ENCODE results near the gene BBS4.
"Not testable (repeated sequence)": the region's sequence is repeated elsewhere in the genome, so short reads cannot be mapped to it uniquely, and the experiment has no call there.

The BBS4 gene

DNA sequence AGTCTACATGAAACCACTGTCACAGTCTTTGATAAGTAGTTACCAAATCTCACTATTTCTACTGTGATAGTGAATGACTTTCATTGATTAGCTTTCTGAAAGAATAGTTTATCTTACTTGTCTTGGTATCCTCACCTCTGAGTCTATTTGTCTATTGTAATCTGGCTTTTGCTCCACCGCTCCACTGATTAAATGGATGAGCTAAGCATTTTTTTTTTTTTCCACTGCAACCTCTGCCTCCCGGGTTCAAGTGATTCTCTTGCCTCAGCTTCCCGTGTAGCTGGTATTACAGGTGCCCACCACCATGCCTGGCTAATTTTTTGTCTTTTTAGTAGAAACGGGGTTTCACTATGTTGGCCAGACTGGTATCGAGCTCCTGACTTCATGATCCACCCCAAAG is 12.9 kb downstream of the BBS4 start:
- DNase-seq (ENCODE audit: low read depth): no peak

DNA sequence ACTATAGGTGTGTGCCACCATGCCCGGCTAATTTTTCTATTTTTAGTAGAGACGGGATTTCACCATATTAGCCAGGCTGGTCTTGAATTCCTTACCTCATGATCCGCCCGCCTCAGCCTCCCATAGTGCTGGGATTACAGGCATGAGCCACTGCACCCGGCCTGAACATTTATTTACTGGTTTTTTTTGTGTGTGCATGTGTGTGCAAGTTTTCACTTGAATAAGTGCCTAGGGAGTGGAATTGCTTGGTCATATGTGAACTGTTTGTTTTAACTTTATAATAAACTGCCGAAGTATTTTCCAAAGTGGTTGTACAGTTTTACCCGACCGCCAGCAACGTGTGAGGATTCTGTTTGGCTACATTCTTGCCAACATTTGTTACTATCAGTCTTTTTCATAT is 14.1 kb downstream of the BBS4 start:
- no peak for DNase-seq (ENCODE audit: low read depth)

DNA sequence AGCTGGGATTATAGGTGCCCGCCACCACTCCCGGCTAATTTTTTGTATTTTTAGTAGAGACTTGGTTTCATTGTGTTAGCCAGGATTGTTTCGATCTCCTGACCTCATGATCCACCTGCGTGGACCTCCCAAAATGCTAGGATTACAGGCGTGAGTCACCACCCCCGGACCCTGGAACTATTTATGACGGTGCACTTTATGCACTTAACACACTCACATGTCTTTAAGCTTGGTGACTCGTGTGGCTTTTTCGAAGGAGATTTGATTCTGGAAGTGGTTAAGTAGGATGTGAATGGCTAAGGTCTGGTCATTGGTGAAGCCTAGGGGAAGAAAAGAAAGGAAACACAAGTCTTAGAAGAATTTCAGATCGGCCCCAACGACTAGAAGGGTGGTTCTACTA is 20.3 kb downstream of the BBS4 start:
- DNase-seq (ENCODE audit: low read depth): no peak

DNA sequence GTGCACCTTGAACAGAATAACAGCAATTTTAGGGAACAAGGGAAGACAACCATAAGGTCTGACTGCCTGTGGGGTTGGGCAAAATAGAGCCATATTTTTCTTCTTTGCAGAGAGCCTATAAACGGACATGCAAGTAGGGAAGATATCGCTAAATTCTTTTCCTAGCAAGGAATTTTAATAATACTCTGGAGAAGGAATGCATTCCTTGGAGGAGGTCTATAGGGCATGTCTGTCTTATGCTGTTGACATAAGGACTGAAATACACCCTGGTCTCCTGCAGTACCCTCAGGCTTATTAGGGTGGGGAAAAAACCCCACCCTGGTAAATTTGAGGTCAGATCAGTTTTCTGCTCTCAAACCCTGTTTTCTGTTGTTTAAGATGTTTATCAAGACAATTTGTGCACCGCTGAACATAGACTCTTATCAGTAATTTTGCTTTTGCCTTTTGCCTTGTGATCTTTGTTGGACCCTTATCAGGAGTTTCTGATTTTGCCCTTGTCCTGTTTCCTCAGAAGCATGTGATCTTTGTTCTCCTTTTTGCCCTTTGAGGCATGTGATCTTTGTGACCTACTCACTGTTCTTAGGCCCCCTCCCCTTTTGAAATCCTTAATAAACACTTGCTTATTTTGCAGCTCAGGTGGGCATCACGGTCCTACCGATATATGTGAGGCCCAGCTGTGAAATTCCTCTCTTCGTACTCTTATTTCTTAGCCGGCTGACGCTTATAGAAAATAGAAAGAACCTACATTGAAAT is 22.7 kb downstream of the BBS4 start:
- DNase-seq (ENCODE audit: low read depth): not testable (repeated sequence)

DNA sequence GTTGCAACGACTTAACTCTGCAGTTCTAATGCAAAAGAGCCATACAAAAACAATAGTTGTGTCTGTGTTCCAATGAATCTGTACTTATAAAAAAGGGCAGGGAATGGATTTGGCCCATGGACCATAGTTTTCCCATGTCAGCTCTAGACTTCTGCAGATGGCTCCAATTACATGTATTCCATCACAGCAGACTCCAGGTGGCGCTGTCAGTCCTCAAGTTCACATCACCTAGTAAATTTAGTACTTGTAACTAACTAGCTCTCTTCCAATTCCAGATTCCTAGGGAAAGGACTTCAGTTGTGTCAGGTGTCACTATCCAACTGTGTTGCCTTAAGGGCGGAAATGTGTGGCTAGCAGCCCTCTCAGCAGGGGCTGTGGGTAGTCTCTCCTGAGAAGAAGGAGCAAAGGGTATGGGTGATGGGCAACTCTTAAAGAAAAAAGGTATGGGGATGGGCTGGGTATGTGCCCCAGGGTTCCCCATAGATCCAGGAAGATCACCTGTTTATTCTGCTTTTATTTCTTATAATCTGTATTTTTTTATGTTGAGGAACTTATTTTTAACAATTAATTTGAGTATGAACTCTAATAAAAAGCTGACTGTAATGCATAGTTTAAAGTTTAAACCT is 36.2 kb downstream of the BBS4 start:
- peak; percentile 44 for DNase-seq (ENCODE audit: low read depth)

DNA sequence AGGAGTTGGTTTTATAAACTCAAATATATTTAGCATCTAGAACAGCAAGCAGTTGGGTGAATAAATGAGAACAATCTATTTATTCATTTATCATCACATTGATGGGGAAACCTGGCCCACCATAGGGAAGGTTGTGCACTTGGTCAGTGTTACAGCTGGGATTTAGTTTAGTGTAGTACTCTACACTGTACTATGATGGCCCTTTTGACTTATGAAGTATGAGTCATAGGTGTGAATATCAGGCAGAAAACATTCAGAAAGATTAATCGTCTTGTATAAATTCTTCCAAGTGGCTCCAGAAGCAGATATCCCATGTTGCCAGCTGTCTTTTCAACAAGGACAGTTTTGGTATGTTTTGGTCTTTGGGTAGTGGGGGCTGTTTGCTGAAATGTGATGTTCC is 38.0 kb downstream of the BBS4 start:
- no peak for DNase-seq (ENCODE audit: low read depth)

DNA sequence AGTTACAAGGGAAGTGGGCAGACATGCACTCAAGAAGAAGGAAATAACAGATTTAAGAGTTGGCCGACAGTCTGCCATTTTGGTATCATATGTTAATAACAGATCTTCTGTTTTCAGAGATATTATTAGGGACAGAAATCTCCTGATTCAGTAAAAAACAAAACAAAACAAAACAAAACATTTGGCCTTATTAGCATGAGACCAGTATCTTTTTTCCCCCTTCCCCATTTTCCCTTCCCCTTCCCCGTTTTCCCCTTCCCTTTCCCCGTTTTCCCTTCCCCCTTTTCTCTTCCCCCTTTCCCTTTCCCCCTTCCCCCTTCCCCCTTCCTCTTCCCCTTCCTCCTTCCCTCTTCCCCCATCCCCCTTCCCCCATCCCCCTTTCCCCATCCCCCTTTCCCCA is 39.4 kb downstream of the BBS4 start:
- no peak for DNase-seq (ENCODE audit: low read depth)

DNA sequence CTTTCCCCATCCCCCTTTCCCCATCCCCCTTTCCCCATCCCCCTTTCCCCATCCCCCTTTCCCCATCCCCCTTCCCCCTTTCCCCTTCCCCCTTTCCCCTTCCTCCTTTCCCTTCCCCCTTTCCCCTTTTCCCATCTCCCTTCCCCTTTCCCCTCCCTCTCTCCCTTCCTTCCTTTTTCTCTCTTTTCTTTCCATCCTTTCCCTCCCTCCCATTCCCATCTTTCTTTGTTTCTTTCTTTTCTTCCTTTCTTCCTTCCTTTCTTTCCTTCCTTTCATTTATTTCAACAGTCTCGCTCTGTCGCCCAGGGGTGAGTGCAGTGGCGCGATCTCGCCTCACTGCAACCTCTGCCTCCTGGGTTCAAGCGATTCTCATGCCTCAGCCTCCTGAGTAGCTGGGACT is 39.8 kb downstream of the BBS4 start:
- DNase-seq (ENCODE audit: low read depth): not testable (repeated sequence)

DNA sequence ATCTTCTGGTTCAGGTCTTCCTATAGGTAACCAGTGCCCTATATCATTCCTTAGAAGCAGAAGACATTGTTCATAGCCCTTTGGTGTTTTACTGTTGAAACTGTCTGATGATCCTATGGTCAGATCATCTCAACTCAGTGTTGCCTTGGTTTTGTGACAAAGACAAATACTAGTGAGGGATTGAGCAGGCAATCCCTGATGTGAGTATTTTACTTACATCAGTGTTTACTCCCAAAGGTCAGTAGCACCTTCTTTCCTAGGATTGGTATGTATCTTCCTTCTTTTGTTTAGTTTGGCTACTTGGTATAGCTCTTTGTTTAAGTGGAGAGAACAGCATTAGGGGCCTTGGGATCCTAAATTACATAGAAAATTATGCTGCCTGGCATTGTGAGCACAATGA is 41.1 kb downstream of the BBS4 start:
- DNase-seq (ENCODE audit: low read depth): no peak

DNA sequence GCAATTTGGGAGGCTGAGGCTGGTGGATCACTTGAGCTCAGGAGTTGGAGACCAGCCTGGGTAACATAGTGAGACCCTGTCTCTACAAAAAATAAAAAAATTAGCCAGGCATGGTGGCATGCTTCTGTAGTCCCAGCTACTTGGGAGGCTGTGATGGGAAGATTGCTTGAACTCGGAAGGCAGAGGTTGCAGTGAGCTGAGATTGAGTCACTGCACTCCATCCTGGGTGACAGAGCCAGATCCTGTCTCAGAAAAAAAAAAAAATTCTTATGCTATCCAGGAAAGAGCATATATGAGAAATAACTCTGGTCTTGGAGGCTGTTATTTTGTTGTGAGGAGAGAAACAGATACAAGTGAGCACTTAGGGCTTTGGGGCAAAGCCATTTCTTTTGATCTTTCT is 42.2 kb downstream of the BBS4 start:
- not testable (repeated sequence) for DNase-seq (ENCODE audit: low read depth)

DNA sequence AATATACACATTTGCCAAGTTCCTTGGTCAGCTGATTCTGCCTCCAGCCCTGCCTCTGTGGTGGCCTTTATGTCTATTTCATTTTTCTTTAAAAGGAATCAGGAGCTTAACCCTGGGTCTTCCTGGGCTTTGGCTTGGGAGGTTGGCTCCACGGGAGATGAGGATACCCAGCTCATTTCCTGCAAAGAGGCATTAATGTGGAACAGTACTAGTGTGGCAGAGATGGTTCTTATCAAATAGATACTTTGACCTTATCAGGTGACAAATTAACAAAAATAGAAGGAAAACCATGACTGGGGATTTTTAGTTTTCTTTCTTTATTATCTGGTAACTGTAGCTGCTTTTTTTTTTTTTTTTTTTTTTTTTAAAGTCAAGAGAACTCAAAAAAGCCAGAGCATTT is 42.8 kb downstream of the BBS4 start:
- no peak for DNase-seq (ENCODE audit: low read depth)

DNA sequence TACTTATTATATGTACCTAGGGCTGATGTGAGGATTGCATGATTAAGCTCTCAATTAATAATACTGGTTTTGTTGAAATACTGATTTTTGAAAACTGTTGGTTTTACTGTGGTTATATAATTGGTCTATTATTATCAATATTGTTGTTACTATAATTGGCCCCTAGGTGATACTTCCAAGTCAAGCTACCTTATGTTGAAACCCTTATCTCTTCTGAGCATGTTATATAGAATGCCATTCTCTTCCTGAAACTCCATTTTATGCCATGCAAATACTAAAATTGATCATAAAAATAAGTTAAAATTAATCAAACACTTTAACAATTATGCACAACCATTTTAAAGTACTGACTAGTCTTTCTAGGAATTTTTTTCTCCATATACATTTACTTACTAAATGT is 46.1 kb downstream of the BBS4 start:
- DNase-seq (ENCODE audit: low read depth): no peak

DNA sequence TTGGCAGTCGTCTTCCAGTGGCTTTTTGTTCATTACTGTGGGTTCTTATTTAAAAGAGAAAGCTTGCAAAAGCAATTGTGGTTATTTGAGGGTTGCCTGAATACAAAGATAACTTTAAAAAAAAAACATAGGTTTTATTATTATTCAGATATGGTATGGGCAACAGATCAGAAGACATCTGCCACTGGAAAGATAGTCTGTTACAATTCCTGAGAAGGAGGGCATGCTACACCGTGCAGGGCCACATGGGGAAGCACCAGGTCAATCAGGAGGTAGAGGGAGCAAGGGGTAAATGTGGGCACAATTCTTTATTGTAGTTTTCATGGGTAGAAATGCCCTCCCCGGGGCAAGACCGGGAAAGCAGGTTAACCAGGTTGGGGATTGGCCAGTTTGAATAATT is 46.5 kb downstream of the BBS4 start:
- no peak for DNase-seq (ENCODE audit: low read depth)

DNA sequence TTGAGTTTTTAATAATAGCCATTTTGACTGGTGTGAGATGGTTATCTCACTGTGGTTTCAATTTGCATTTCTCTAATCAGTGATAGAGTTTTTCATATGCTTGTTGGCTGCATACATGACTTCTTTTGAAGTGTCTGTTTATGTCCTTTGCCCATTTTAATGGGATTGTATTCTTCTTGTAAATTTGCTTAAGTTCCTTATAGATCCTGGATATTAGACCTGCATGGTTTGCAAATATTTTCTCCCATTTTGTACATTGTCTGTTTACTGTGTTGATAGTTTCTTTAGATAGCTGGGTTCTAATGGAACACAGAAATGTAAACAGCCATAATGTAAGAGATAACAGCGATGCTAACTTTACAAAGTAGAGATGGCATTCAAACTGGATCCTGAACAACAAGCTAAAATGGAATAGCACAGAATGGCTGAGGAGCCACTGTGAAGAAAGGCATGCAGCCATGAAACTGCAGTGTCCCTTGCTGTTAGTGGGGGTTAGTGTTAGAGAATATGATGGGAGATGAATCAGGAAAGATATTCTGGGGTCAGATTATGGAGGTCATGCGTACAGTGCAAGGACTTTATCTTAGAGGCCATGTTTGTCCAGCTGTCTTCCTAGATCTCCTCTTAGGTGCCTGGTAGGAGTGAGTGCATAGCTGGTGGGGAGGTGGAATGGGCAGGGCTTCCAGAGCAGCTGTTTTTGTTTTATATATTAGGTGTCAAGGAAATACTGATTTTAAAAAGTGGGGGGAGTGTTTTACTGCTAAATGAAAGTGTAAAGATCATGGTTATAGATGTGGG is 48.1 kb downstream of the BBS4 start:
- DNase-seq (ENCODE audit: low read depth): no peak

DNA sequence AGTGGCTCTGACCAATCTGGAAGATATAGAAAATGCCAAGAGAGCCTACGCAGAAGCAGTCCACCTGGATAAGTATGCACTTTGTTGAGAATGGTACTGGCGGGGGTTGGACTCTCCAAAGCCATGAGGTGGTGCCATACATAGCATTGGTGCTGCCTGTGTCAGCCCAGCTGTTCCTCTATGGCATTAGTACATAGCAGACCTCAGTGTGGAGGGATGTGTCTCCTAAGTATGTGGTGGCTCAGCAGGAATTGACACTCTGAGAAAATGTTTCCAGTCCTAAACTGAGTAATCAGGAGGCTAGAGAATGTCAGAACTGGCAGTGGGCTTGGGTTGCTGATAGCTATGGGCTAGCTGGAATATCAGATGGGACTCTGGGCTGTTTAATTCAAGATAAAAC is 49.1 kb downstream of the BBS4 start:
- no peak for DNase-seq (ENCODE audit: low read depth)

DNA sequence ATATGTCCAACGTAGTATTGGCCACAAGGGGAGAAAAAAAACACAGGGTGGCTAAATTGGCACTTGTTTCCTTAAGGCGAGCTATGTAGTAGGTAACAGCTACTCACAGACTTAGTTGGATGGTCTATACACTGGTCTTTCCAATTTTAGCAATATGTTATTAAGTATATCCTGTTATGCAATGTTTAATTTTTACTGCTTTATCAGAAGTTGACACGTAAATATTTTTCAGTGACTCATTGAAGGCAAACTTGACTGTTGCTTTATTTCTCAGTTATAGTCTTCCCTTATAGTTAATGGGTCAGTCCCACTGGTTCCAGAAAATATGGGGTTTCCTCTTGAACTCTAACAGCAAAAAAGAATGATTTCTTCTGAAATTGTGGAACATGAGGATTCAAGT is 51.1 kb downstream of the BBS4 start:
- no peak for DNase-seq (ENCODE audit: low read depth)

DNA sequence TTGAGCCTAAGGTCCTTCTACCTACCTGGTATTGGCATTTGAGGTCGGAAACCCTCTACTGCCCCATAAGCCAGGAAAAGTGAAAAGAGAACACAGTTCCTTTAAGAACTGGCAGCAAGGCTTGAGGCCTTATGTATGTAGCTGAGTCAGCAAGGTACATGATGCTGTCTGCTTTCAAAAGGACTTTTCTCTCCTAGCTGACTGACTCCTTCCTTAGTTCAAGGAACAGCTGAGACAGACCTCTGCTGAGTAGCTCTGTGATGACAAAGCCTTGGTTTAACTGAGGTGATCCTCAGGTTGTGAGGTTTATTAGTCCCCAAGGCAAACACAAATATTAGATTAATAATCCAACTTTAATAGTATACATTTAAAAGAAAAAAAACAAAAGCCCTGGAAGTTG is 51.7 kb downstream of the BBS4 start:
- no peak for DNase-seq (ENCODE audit: low read depth)

DNA sequence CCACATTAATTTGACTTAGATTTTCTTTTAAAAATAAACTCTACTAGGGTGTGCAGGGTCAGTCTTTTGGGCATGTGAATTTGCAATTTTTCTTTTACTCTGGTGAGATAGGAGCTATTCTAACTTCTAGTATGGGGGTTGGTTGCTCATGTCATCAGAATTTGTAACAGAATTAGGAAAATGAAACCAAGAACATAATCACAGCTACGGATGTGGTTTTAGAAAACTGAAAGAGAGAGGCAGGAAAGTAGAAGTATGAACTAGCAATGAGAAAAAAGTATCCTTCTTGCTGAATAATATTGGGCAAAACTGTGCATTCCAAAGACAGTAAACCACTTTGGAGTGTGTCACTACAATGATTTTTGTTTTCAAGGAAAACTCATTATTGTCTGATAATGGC is 54.2 kb downstream of the BBS4 start:
- DNase-seq (ENCODE audit: low read depth): no peak

DNA sequence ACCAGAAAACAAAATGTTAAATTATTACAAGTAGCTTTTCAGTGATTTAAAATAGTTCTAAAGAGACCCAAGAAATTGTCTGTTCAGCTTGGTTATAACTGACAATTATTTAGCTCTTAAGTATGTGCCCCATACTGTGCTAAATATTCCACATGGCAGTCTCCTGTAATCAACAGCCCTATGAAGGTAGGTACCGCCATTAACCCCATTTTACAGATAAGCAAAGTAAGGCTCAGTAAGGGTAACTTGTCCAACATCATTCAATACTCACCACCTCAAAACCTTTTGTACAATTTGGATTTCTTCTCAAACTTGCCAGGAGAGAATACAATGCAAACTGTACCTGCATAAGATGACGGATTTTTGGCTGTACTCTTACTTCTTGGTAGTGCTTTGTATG is 63.7 kb downstream of the BBS4 start:
- no peak for DNase-seq (ENCODE audit: low read depth)

DNA sequence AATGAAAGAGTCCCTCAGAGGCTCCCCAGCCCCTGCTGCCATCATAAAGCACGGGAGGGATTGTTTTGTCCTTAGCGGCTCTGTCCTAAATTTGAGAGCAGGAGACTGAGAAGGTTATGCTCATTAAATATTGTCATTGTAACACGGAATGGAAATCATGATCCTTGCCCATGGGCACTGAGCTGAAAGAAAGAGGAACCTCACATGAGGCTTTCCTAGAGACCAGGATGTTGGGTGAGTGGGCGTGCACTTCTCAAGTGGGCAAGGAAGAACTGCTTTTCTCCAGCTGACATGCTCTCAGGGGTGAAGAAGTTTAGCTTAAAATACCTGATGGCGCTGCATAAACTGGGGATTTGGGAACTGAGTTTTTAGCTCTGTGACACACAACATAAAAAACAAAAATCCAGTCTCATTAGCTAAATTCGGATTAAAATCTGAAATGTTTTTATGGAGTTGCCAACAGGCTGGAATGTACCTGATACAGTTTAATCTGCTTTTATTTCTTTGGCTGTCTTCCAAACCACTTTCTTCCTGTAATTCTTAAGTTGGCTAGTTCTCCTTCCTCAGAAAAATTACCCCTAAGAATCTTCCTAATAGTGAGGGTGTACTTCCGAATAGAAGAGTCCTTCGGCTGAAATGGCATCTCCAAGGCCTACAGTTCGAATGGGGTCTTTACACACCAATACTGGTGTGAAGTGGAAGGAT is 65.9 kb downstream of the BBS4 start:
- no peak for DNase-seq (ENCODE audit: low read depth)

DNA sequence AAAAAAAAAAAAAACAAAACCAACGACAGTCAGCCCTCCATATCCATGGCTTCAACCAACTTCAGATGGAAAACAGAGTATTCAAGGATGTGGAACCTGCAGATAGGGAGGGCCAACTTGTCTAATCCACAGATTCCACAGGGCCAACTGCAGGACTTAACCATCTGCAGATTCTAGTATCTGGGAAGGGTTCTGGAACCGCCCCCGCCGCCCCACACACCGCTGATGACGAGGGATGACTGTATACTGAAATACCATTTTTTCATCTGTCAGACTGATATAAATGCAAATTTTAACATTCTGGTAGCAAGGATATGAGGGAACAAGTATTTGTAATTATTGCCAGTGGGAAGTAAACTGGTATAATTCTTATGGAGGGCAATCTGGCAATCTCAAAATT is 68.1 kb downstream of the BBS4 start:
- DNase-seq (ENCODE audit: low read depth): no peak

DNA sequence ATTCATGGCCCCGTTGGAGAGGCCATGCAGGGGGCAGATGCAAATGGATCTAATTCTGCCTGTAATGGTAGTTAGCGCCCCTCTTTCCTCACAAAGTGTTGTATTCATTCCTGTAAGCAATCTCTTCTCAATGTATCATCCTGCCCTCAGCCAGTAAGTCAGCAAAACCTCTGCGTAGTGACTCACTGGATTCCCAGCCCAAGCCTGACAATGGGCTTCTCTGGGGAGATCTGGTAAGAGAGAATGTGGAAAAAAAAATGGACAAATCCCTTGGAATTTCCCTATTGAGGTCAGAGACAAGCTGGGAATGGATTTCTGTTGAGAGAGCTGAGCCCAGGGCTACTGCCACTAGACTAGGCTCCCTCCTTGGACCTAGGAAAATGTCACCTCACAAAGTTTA is 72.2 kb downstream of the BBS4 start:
- DNase-seq (ENCODE audit: low read depth): no peak

Data from activated gamma-delta T cell treated with anti-CD3 and anti-CD28 coated beads, Interleukin-2, amount 50 U/mL, for 16 hours (primary cell).